Measurements from ENCODE around the gene TNFSF9. TPM values are rescaled to one million over a fixed set of nuclear protein-coding genes. Genes with fewer than 3 reads are reported as not detected.
"Not testable (repeated sequence)": the region's sequence is repeated elsewhere in the genome, so short reads cannot be mapped to it uniquely, and the experiment has no call there.

The TNFSF9 gene
- total RNA-seq, 1 donor from 2014 or later = 1.0 TPM

DNA sequence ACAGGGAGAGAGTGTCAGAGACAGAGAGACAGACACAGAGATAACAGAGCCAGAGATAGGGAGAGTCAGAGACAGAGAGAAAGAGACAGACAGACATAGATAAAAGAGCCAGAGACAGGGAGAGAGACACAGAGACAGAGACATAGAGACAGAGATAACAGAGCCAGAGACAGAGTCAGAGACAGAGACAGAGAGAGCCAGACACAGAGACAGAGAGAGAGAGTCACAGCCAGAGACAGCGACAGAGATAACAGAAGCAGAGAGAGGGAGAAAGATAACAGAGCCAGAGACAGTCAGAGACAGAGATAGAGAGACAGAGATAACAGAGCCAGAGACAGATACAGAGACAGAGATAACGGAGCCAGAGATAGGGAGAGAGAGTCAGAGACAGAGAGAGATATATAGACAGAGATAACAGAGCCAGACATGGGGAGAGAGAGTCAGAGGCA, 865 bp upstream of the TNFSF9 start:
- ATAC-seq (no peak), DNase-seq (no peak)
- intact Hi-C loops (cut with micrococcal nuclease) = no loop called here

DNA sequence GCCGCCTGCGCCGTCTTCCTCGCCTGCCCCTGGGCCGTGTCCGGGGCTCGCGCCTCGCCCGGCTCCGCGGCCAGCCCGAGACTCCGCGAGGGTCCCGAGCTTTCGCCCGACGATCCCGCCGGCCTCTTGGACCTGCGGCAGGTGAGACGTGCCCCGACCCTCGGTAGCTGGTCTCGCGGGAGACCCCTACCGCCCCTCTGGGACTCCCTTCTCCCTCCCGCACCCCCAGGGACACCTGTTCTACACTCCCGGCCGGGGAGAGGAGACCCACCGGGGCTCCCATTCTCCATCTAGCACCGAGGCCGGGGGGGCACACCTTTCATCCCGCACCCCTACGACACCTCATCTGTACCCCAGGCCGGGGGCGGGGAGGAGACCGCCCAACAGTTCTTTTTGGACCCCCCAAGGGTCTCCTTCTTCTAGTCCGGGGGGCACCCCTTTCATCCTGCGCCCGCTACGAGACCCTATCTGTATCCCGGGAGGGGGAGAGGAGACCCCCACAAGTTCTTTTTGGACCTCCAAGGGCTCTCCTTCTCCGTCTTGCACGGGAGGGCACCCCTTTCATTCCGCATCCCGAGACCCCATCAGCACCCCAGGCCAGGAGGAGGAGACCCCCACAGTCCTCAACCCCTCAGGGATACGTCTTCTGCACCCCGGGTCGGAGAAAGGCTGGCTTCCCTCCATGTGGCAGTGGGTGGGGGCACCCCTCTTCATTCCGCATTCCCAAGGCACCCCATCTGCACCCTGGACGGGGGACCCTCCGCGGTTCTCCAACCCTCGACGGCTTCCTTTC, 533 bp downstream of the TNFSF9 start:
- intact Hi-C loops (cut with micrococcal nuclease) = no loop called here
- ATAC-seq (no peak), DNase-seq (no peak)

DNA sequence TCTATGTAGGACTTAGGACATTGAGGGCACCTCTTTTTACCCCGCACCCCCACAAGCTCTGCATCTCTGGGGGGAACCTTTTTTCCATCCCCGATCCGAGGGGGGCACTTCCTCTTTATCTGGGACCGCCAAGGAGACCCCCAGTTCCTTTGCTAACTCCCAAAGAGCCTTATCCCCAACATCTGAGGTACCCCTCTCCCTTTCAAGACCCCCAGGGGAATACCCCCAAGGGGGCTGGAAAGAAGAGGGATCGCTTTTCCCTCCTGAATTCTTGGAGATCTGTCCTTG, 1.1 kb downstream of the TNFSF9 start:
- DNase-seq = no peak
- no peak for ATAC-seq
- intact Hi-C loops (cut with micrococcal nuclease) = no loop called here

DNA sequence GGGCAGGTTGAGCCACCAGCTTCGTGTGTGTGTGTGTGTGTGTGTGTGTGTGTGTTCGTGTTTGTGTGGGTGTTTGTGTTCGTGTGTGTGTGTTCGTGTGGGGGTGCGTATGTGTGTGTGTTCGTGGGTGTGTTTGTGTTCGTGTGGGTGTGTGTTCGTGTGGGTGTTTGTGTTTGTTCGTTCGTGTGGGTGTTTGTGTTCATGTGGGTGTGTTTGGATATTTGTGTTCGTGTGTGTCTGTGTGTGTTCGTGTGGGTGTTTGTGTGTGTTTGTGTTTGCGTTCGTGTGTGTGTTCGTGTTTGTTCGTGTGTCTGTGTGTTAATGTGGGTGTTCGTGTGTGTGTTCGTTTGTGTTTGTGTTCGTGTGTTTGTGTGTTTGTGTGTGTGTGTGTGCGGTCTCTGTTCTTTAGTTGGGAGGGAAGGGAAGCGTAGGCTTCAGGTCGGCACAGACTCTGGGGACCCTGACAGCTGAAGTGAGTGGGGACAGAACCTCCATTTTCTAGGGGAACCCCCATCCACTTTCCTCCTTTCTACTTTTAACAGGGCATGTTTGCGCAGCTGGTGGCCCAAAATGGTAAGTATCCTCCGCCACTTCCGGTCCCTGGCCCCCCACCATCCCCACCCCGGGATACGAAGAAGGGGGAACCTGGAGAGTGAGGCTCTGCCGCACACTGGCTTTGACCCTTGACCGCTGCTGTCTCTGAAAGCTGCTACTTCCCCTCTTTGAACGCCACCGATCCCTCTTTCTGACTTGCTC, 1.6 kb downstream of the TNFSF9 start:
- ATAC-seq (no peak), DNase-seq (no peak)
- intact Hi-C loops (cut with micrococcal nuclease) = no loop called here

DNA sequence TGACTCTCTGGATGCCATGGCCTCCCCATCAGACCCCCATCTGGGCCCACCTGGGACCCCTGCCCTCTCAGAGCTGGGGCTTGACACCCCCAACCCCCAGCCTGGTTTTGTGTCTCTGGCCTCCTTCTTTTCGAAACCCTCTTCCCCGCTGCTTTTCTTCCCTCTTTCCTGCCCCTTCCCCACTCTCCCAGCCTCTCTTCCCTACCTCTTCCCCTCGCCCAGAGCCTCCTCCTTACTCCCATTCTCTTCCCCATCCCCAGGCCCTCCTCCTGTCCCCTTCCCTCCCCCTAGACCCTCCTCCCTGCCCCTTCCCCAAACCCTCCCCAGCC, 2.1 kb downstream of the TNFSF9 start:
- ATAC-seq = no peak
- intact Hi-C loops (cut with micrococcal nuclease) = no loop called here
- no peak for DNase-seq

DNA sequence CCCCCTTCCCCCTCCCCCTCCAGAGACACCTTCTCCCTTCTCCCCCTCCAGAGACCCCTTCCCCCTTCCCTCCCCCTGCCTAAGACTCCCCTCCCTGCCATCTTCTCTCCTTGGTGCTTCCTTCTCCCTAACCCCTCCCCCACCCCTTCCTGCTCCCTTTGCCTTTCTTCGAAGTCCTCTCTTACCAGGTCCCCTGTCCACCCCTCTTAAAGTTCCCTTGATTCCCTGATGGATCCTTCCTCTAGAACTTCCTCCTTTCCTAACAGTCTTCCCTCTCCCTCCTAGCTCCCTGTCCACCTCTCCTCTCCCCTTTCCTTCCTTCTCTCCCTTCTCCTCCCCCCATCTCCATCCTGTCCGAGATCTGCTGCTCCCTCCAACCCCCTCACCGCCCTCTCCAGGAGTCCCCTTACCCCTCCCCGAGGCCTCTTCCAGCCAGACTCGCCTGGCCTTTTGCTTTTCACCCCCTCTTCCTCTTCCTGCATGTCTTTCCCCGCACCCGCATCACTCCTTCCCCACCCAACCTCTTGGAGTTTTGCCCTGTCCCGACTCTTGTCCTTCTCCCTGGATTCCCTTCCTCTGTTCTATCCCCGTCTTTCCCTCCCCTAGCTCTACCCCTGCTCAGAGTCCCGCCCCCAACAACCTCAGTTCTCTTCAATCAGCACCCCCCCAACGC, 3.1 kb downstream of the TNFSF9 start:
- intact Hi-C loops (cut with micrococcal nuclease) = no loop called here
- DNase-seq = no peak

DNA sequence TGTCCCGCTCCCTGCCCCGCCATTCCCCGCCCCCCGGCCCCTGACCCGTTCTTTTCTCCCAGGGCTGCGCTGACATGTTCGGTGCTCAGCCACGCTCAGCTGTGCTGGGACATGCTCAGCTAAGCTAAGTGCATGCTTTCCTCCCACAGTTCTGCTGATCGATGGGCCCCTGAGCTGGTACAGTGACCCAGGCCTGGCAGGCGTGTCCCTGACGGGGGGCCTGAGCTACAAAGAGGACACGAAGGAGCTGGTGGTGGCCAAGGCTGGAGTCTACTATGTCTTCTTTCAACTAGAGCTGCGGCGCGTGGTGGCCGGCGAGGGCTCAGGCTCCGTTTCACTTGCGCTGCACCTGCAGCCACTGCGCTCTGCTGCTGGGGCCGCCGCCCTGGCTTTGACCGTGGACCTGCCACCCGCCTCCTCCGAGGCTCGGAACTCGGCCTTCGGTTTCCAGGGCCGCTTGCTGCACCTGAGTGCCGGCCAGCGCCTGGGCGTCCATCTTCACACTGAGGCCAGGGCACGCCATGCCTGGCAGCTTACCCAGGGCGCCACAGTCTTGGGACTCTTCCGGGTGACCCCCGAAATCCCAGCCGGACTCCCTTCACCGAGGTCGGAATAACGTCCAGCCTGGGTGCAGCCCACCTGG, 3.7 kb downstream of the TNFSF9 start:
- intact Hi-C loops (cut with micrococcal nuclease) = no loop called here
- ATAC-seq (no peak), DNase-seq (no peak)

More for the DNA sequence above, 3.1 kb downstream of the TNFSF9 start:
- no peak for ATAC-seq

DNA sequence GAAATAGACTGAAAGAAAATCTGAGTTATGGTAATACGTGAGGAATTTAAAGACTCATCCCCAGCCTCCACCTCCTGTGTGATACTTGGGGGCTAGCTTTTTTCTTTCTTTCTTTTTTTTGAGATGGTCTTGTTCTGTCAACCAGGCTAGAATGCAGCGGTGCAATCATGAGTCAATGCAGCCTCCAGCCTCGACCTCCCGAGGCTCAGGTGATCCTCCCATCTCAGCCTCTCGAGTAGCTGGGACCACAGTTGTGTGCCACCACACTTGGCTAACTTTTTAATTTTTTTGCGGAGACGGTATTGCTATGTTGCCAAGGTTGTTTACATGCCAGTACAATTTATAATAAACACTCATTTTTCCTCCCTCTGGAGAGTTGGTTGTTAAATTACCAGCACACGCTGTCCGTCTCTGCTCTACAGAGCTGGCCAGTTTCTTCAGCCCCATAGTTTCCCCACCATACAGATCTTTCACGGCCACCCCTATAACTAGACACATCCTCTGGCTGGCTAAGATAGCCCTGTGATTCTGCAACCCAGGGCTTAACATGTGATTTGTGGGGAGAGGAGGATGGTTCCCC, 4.8 kb downstream of the TNFSF9 start:
- ATAC-seq (no peak), DNase-seq (no peak)
- intact Hi-C loops (cut with micrococcal nuclease) = no loop called here

DNA sequence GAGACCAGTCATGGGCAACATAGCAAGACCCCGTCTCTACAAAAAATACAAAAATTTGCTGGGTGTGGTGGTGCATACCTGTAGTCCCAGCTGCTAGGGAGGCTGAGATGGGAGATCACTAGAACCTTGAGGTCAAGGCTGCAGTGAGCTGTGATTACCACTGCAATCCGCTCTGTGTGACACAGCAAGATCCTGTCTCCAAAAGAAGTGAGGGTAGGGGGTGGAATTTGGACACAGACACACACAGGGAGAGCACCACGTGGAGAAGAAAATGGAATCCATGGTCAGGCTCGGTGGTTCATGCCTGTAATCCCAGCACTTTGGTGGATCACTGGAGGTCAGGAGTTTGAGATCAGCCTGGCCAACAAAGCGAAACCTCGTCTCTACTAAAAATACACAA, 8.7 kb downstream of the TNFSF9 start:
- DNase-seq = no peak
- ATAC-seq = no peak
- intact Hi-C loops (cut with micrococcal nuclease) = no loop called here

DNA sequence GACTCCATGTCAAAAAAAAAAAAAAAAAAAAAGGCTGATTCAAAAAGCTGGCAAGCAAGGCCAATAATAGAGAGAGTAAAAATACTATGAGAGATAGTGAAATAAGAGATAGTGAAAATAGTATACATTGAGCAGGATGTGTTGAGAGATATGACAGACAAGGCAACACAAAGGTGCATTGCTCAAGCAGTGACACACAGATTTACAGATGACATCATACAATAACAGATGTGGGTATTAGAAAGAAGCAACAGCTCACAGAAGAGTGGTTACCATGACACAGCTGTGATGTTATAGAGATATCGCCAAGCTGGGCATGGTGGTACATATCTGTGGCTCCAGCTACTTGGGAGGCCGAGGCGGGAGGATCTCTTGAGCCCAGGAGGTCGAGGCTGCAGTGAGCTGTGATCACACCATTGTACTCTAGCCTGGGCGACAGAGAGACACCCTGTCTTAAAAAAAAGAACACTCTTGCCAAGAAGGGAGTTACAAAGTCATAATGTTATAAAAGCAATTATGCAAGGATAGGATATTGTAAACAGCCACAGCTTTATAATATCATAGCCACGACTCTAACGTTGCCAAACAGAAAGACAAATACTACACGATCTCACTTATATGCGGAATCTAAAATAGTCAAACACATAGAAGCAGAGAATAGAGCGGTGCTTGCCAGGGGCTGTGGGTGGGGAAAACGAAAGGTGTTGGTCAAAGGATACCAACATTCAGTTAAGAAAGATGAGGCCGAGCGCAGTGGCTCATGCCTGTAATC, 10.3 kb downstream of the TNFSF9 start:
- intact Hi-C loops (cut with micrococcal nuclease) = no loop called here
- ATAC-seq = no peak
- no peak for DNase-seq

DNA sequence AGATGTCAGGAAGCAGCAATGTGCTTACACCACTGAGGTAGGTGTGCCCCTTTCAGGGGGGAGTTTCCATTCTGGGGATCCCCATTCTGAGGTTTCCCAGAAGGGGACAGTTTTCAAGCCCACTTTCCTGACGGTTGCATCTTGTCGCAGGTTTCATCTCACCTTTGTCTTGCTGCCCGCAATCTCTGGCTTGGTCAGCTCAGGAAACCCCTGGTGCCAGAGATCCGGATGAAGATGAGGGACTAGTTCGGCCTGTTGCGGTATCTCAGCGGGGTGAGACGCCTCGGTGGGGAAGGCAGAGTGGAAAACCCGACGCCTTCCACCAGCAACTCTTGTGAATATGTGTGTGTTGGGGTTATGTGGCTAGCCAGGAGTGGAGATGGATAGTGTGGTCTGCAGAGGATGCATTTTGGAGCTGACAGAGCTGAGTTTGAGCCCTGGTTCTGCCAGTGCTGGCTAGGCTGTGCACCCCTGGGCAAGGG, 13.1 kb downstream of the TNFSF9 start:
- intact Hi-C loops (cut with micrococcal nuclease) = no loop called here
- ATAC-seq (no peak), DNase-seq (no peak)

DNA sequence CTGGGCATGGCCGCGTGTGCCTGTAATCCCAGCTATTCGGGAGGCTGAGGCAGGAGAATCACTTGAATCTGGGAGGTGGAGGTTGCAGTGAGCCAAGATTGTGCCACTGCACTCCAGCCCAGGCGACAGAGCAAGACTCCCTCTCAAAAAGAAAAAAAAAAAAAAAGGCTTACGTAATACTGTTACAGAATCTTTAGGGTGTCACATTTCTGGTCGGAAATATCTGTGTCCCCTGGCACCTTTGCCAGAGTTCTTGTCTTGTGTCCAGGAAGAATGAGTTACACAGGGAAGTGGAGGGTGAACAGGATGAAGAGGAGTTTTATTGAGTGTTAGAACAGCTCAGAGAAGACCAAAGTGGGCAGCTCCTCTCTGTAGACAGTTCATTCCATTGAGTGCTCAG, 19.9 kb downstream of the TNFSF9 start:
- intact Hi-C loops (cut with micrococcal nuclease); ATAC-seq; DNase-seq: not testable (repeated sequence)

DNA sequence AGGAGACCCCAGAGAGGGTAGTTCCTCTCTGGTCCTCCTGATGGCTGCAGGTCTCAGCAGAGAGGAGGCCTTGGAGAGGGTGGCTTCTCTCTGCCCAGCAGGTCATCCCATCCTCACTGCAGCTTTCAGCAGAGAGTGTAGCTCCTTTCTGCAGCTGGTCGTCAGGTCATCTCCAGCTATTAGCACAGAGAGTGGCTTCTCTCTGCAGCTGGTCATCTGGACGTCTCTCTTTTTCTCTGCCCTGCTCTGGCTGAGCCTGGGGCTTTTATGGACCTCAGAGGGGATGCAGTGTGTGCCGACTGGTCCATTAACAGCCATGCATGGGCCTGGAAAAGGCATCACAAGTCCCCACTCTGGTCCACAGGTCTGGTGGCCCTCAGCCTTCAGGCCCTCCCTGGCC, 20.3 kb downstream of the TNFSF9 start:
- ATAC-seq (no peak), DNase-seq (no peak)
- intact Hi-C loops (cut with micrococcal nuclease) = no loop called here

DNA sequence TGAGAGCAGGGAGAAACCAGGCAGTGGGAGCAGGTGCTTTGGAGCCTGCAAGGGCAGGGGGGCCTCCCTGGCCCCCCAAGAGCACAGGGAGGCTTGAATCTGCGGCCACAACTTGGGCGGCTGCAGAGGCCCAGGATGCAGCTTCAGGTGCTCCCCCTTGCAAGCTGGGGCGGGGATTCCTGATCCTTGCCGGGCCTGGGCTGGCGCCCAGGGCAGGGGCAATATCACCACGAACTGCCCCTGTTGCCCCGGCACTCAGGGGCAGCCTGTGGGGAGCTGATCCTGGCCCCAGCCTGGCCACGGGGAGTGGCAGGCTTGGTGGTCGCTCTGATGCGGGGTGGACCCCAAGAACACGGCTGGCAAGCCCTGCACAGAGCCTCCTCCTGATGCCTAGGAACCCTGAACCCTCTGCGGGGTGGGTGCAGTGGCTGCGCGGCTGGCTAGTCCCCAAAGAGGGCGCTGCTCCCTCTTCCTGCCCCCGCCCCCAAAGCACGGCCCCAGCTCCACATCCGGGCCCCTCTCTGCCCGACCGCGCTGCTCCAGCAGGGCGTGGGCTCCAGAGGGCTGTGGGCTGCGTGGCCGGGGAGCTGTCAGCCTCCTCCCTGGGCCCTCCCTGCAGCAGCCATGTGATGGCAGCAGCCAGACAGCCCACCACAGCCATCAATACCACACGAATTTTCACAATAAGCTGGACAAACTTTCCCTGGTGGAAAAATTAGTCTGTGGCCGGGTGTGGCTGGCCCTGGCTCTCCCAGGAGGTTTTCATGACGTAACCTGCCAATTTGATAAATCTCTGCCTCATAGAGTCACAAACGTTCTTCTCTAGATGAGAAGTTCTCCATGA, 21.0 kb downstream of the TNFSF9 start:
- intact Hi-C loops (cut with micrococcal nuclease) = no loop called here
- ATAC-seq (peak; percentile 47), DNase-seq (peak; percentile 42)

DNA sequence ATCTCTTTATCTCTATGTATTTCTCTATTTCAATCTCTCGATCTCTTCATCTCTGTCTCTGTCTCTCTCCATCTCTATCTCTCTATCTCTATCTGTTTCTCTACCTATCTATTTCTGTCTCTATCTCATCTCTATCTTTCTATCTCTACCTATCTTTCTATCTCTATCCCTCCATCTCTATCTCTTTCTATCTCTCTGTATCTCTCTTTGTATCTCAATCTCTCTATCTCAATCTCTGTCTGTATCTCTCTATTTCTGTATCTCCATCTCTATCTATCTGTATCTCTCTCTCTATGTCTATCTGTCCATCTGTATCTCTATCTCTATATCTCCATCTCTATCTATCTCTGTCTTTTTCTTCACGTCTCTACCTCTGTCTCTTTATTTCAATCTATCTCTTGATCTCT, 25.2 kb downstream of the TNFSF9 start:
- DNase-seq (no peak), ATAC-seq (no peak)
- intact Hi-C loops (cut with micrococcal nuclease) = no loop called here

DNA sequence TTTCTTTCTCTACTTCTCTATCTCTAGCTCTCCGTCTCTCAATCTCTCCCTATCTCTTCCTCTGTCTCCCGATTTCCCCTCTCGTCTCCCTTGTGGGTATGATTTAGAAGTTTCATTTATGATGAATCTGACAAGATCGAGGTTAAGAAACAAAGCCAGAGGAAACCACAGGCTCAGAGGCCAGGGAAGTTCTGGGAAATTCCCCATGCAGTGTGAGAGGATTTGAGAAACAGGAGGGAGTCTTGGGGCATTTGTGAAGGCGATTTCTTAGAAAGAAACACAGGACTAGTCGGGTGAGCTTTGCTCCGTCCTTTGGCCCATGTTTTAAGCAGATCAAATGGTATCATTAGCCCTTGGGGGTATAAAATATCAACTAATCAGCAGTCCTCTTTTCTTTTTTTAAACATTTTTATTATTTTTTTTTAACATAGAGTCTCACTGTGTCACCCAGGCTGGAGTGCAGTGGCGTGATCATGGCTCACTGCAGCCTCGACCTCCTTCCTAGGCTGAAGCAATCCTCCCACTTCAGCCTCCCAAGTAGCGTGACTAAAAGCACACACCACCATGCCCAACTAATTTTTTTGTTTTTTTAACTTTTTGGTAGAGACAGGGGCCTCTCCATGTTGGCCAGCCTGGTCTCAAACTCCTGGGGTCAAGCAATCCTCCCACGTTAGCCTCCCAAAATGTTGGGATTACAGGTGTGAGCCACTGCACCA, 25.8 kb downstream of the TNFSF9 start:
- ATAC-seq = no peak
- no peak for DNase-seq
- intact Hi-C loops (cut with micrococcal nuclease) = no loop called here

DNA sequence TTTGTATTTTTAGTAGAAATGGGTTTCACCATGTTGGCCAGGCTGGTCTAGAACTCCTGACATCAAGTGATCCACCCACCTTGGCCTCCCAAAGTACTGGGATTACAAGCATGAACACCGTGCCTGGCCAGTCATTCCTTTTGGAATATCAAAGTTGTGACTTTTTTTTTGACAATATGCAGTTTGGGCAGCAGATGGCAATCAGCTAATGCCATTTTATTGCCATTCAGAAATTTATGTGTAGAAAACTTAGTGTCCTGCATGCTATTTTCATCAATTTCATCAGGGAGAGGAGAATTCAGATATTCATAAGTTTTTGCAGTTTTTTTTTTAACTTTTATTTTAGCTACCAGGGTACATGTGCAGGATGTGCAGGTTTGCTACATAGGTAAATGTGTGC, 31.6 kb downstream of the TNFSF9 start:
- ATAC-seq; DNase-seq; intact Hi-C loops (cut with micrococcal nuclease): not testable (repeated sequence)

Measured in left ventricle myocardium superior (tissue), 1 donor.